HG03520 (cell line): ENCODE data around the gene CPA4.
"Not testable (repeated sequence)": the region's sequence is repeated elsewhere in the genome, so short reads cannot be mapped to it uniquely, and the experiment has no call there.

Experiments used
- ATAC-seq: cut with Tn5 transposase; IDR thresholded peaks from one replicate; pipeline ENCODE4 v1.9.1; 2021; ENCODE audit warnings: mild to moderate bottlenecking, moderate library complexity; ENCODE audit not compliant: unreplicated experiment

Gene CPA4, protein sequence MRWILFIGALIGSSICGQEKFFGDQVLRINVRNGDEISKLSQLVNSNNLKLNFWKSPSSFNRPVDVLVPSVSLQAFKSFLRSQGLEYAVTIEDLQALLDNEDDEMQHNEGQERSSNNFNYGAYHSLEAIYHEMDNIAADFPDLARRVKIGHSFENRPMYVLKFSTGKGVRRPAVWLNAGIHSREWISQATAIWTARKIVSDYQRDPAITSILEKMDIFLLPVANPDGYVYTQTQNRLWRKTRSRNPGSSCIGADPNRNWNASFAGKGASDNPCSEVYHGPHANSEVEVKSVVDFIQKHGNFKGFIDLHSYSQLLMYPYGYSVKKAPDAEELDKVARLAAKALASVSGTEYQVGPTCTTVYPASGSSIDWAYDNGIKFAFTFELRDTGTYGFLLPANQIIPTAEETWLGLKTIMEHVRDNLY

DNA sequence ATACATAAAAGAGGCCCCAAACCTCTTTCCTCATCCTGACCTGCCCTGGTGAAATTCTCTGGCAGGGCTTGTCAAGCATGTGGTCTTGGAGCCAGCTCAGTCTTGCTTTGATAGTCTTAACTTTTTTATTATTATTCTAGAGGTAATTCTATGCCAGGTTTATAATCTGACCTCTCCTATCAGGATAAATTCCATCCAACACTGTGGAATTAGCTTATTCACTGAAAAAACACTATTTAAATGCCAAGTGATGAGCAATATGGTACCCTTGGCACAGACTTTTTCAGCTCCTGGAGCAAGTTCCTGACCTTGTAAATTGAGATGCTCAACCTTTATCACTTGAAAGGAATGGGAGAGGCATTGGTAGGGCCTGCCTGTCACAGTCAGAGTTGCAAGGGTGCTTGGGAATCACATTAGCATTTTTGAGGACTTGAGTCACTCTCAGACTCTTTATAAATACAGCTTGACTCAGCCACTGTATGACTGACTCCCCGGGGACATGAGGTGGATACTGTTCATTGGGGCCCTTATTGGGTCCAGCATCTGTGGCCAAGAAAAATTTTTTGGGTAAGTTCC is at the start of gene CPA4:
Gene CPA4 (plus strand): TSS at position 480 of the 576 bp plus-strand sequence. CDS start 20 bp downstream, at position 500.
- no peak for ATAC-seq

GRCh38 chr7:130243486-130243885 is 49.5 kb upstream of the CPA4 start:
- not testable (repeated sequence) for ATAC-seq

DNA sequence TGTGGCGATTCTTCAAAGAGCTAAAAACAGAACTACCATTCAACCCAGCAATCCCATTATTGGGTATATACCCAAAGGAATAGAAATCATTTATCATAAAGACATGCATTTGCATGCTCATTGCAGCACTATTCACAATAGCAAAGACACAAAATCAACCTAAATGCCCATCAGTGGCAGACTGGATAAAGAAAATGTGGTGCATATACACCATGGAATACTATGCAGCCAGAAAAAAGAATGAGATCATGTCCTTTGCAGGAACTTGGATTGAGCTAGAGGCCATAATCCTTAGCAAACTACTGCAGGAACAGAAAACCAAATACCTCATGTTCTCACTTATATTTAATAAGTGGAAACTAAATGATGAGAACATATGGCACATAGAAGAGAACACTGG is 46.5 kb upstream of the CPA4 start:
- not testable (repeated sequence) for ATAC-seq

DNA sequence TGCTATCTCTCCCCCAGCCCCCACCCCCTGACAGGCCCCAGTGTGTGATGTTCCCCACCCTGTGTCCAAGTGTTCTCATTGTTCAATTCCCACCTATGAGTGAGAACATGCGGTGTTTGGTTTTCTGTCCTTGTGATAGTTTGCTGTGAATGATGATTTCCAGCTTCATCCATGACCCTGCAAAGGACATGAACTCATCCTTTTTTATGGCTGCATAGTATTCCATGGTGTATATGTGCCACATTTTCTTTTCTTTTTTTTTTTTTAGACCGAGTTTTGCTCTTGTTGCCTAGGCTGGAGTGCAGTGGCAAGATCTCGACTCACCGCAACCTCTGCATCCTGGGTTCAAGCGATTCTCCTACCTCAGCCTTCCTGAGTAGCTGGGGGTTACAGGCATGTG is 44.1 kb upstream of the CPA4 start:
- not testable (repeated sequence) for ATAC-seq

- ATAC-seq: not testable (repeated sequence)
Observed at GRCh38 chr7:130249626-130250025, 43.3 kb upstream of the CPA4 start.

DNA sequence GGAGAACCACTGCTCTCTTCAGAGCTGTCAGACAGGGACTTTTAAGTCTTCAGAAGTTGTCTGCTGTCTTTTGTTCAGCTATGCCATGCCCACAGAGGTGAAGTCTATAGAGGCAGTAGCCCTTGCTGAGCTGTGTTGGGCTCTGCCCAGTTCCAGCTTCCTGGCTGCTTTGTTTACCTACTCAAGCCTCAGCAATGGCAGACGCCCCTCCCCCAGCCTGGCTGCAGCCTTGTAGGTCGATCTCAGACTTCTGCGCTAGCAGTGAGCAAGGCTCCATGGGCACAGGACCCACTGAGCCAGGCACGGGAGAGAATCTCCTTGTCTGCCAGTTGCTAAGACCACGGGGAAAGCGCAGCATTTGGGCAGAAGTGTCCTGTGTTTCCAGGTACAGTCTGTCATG is 38.4 kb upstream of the CPA4 start:
- no peak for ATAC-seq

DNA sequence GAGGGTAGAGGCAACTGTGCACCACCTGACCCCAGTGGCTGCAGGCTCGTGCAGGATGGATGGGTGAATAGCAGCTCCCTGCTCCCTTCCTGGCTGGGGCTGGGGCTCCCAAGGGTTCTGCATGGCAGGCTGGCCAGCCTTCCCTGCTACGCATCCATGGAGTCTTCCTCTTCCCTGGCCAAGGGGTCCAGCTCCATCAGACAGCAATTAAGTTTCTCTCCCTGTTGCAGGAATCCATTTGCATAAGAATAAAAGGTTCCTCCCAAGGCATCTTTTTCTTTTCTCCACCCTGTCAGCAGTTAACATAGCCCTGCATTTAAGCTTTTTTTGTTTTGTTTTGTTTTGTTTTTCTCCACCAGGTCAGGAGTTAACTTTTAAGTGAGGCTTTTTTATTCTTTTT is 36.3 kb upstream of the CPA4 start:
- ATAC-seq: no peak

DNA sequence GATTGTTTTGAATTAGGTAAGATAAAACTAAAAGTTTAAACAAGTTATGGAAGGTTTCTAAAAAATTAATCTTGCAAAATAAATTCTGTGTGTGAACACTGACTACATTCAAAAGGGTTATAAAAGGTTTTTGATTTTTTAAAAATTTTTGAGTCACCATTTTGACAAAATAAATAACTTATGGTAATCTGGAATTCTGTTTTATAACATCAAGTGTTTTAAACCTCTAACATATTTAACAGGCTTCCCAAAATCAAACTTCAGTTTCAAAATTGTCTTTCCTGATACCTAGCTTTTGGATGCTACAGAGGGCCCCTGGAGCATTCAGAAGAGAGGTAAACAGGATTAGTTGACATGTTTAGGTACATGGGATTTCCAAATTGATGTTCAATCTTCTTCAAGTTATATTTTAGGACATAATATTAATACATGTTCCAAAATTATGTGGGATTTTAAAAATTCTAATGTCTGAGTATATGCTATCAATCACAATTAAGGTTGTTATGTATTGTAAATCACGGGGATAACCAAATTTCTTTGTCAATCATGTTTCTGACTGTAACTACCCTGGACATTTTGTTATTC is 34.4 kb upstream of the CPA4 start:
- ATAC-seq: no peak

DNA sequence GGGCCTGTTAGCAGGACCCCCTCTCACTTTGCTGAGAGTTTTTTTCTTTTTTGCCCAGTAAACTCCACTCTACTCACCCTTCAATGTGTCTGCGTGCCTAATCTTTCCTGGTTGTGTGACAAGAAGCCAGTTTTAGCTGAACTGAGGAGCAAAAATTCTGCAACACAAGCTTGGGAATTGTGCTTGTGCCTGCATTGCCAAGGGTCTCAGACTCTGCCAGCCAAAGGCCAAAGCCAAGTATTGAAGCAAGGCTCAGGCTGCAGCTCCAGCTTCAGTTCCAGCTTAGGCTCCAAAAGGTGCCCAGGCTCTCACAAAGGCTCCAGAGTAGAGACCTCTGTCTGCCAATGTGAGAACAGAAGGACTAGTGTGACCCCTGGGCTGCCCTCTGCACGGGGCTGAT is 30.5 kb upstream of the CPA4 start:
- ATAC-seq: no peak

DNA sequence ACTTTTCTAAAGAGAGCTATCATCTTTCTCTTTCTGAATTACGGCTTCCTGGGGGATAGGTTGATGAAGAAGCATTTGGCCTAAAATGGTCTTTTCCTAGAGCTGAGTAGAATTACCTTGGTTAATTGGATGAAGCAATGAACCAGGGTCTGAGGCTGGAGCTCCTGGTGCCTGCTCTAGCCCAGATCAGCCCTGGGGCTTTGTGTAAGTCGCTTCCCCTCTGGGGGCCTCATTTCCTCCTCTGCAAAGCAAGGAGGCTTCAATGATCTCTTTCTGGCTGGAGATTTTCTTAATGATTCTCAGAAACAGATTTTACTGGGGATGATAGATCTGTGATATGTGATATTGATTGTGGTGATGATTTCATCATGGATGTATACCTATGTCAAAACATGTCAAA is 29.8 kb upstream of the CPA4 start:
- ATAC-seq: no peak

DNA sequence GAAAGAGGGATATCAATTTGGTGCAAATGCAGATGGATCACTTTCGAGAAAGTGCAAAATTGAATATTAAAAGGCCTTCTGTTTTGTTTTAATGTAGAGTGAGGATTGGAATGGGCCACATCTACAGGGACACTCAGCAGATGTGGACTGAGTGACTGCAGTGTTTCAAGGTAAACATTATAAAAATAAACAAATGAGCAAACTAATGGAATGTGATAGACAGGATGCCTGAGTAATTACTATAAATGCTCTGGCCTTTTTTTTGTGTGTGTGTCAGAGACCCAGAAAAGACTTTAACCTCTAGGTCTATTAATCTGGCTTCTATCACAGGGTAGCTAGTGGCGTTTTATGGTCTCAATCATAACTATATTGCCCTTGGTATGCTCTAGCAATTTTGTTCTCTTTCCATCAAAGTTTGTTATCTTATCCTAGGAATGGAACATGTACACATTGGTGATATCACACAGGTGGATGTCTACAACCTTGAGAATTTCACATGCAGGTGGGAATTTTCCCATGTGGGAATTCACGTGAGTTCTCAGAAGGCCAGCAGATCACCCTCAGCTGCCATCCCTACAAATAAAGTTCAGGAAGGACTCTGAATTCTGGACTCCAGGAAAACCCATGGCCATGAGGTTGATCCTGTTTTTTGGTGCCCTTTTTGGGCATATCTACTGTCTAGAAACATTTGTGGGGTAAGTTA is 26.6 kb upstream of the CPA4 start, which contains the start of gene CPA2:
Gene CPA2 (plus strand): TSS at position 606 of the 703 bp plus-strand sequence. CDS start 19 bp downstream, at position 625.
- no peak for ATAC-seq

- no peak for ATAC-seq
Observed at GRCh38 chr7:130266961-130267321, 26.0 kb upstream of the CPA4 start.

GRCh38 chr7:130268463-130269317 is 24.3 kb upstream of the CPA4 start:
- no peak for ATAC-seq

GRCh38 chr7:130269318-130269694 is 23.7 kb upstream of the CPA4 start:
- ATAC-seq: no peak

DNA sequence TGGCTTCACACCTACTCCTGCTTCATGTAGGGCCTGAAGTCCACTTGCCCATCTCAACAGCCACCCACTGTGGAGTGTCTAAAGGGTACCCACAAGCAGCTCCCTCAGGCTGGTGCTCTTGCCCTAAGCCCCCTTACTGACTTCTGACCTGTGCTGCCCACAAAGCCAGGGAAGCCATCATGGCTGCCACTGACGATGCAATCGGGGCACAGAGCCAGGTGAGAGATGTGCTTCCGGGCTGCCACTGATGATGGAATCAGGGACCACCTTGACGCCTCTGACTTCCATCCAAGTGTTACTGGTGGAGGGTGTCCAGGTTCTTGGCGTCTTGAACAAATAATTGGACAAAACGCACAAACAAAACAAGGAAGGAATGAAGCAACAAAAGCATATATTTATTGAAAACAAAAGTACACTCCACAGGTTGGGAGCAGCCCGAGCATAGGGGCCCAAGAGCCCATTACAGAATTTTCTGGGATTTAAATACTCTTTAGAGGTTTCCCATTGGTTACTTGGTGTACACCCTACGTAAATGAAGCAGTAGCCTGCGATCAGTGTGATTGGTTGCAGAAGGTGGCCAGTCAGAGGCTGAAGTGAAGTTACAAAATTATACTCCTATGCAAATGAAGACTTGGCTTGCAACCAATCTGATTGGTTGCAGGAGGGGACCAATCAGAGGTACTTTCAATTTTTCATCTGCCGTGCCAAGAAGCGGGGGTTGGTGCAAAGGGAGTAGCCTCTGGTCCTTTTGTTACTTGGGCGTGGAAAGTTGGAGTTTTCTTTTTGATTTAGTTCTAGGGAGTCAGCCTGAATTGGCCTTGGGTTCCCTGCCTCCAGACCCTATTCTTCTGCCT is 21.8 kb upstream of the CPA4 start:
- no peak for ATAC-seq

GRCh38 chr7:130272381-130273080 is 20.4 kb upstream of the CPA4 start:
- no peak for ATAC-seq

DNA sequence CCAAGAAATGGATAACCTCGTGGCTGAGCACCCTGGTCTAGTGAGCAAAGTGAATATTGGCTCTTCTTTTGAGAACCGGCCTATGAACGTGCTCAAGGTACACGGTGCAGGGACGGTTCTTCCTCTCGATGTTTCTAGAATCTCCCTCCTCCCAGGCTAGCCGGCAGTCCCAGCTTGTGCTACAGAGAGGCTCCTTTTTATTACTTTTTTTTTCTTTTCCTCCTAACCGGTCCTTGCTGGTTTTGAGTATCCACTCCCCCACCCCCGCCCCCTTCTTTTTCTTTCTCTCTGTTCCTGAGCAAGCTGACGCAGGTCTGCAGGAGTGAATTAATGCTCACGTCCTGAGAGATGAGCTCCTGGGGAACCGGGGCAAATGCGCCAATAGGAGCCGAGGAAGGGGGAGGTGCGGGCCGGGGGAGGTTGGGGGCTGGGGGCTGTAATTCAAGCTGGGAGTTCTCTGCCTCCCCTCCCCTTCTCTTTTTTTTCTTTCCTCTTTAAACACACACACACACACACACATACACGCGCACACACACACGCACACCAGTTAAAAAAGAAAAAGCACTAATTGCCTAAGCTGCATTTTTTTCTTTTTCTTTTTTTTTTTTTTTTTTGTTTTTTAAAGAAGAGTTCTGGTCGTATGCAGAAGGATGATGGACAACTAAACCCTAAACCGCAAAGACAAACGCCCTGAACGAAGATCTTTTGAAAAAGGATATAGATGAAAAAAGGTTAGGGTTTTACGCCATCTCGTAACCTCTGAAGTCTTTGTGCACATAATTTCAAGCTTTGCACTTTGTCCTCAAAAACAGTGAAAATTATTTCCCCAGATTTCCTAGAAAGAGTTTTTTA is 19.7 kb upstream of the CPA4 start:
- no peak for ATAC-seq

DNA sequence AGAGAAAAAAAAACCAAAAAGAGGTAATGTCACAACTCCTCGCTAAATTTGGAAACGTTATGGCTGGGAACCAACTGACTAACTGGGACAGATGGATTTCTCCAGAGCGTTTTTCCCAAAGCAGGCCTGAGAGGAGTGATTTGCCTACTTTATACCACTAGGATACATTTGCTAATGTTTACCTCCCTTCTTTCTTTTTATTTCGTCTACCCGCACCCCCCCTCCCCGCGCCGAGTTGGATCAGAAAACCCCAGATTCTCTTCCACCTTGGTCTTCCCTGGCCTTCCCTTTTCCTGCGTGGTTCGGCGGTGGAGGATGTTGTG is 19.1 kb upstream of the CPA4 start:
- no peak for ATAC-seq
